ENCODE results near the gene VPS35L.

VPS35L gene

GRCh38 chr16:19618876-19619275 lies 63.4 kb downstream of the VPS35L start:
- H3K4me3 ChIP-seq (replicated peaks in 1 of 2; ENCODE audit: low read depth in 2 of 2, low read length in 2 of 2) = no peak overlapping the region
- no peak for DNase-seq (ENCODE audit: low read depth in 2 of 2)
- no peak for TF ChIP-seq CTCF (IDR thresholded peaks at IDR 0.05; ENCODE audit: low read depth, low read length)

- no peak for TF ChIP-seq CTCF (IDR thresholded peaks at IDR 0.05; ENCODE audit: low read depth, low read length)
- DNase-seq (ENCODE audit: low read depth in 2 of 2) = no peak
- no peak overlapping the region for H3K4me3 ChIP-seq (replicated peaks in 1 of 2; ENCODE audit: low read depth in 2 of 2, low read length in 2 of 2)
Observed at GRCh38 chr16:19621445-19621844, 65.9 kb downstream of the VPS35L start.

- TF ChIP-seq CTCF (IDR thresholded peaks at IDR 0.05; ENCODE audit: low read depth, low read length) = no peak
- H3K4me3 ChIP-seq (replicated peaks in 1 of 2; ENCODE audit: low read depth in 2 of 2, low read length in 2 of 2) = no peak overlapping the region
- no peak for DNase-seq (ENCODE audit: low read depth in 2 of 2)
Observed at GRCh38 chr16:19625039-19625438, 69.5 kb downstream of the VPS35L start.

GRCh38 chr16:19636436-19637267 lies 81.1 kb downstream of the VPS35L start:
- no peak for TF ChIP-seq CTCF (IDR thresholded peaks at IDR 0.05; ENCODE audit: low read depth, low read length)
- peak in 1 of 2 donors; percentile 23 for DNase-seq (ENCODE audit: low read depth in 2 of 2)
- H3K4me3 ChIP-seq (replicated peaks in 1 of 2; ENCODE audit: low read depth in 2 of 2, low read length in 2 of 2) = no peak overlapping the region

- H3K4me3 ChIP-seq (replicated peaks in 1 of 2; ENCODE audit: low read depth in 2 of 2, low read length in 2 of 2) = no peak overlapping the region
- no peak for TF ChIP-seq CTCF (IDR thresholded peaks at IDR 0.05; ENCODE audit: low read depth, low read length)
- DNase-seq (ENCODE audit: low read depth in 2 of 2) = peak in 1 of 2 donors; percentile 20
Observed at GRCh38 chr16:19639986-19640421, 84.5 kb downstream of the VPS35L start.

- DNase-seq (ENCODE audit: low read depth in 2 of 2) = no peak
- no peak for TF ChIP-seq CTCF (IDR thresholded peaks at IDR 0.05; ENCODE audit: low read depth, low read length)
Observed at GRCh38 chr16:19642501-19642900, 87.0 kb downstream of the VPS35L start.

More at GRCh38 chr16:19642501-19642900, 87.0 kb downstream of the VPS35L start:
- no peak overlapping the region for H3K4me3 ChIP-seq (replicated peaks in 1 of 2; ENCODE audit: low read depth in 2 of 2, low read length in 2 of 2)
